H9 (cell line): ENCODE data around the gene GUCA1C. TPM values are rescaled to one million over a fixed set of nuclear protein-coding genes. Genes with fewer than 3 reads are reported as not detected.
A peak's percentile ranks its signal among the peaks of the same experiment; 100 is the strongest.

ENCODE experiments used
- DNase-seq: peaks from one replicate; pipeline ENCODE4 v3.0.0-alpha.2; 2017
- H2AFZ ChIP-seq: one replicate; pipeline ENCODE4 v1.6.1; 2013; ENCODE audit warnings: mild to moderate bottlenecking, low read length, control low read depth, moderate library complexity
- H2AK5ac ChIP-seq: 2 replicates; pipeline ENCODE4 v1.6.1; 2013; ENCODE audit warnings: low read length, control low read depth, mixed read lengths; ENCODE audit not compliant: insufficient read length
- H2BK120ac ChIP-seq: one replicate; pipeline ENCODE4 v1.6.1; 2013; ENCODE audit warnings: low read depth, mild to moderate bottlenecking, low read length, control low read depth, inconsistent platforms; ENCODE audit not compliant: poor library complexity, severe bottlenecking
- H2BK12ac ChIP-seq: 2 replicates; pipeline ENCODE4 v1.6.1; 2013; ENCODE audit warnings: low read length, control low read depth, mixed read lengths, low read depth; ENCODE audit not compliant: insufficient read length
- H2BK15ac ChIP-seq: 2 replicates; pipeline ENCODE4 v1.6.1; 2013; ENCODE audit warnings: low read depth, low read length, control low read depth
- H2BK20ac ChIP-seq: one replicate; pipeline ENCODE4 v1.6.1; 2013; ENCODE audit warnings: low read depth, mild to moderate bottlenecking, low read length, control low read depth, inconsistent platforms; ENCODE audit not compliant: poor library complexity, severe bottlenecking
- H2BK5ac ChIP-seq: 2 replicates; pipeline ENCODE4 v1.6.1; 2013; ENCODE audit warnings: low read length, control low read depth, mixed read lengths; ENCODE audit not compliant: insufficient read length
- H3K14ac ChIP-seq: 2 replicates; pipeline ENCODE4 v1.6.1; 2013; ENCODE audit warnings: low read length, control low read depth; ENCODE audit not compliant: insufficient read depth
- H3K18ac ChIP-seq: 2 replicates; pipeline ENCODE4 v1.6.1; 2013; ENCODE audit warnings: low read depth, mild to moderate bottlenecking, mixed read lengths, low read length, control low read depth; ENCODE audit not compliant: insufficient read length
- H3K23ac ChIP-seq: 2 replicates; pipeline ENCODE4 v1.6.1; 2013; ENCODE audit warnings: low read length, control low read depth, mixed read lengths, low read depth; ENCODE audit not compliant: insufficient read length
- H3K23me2 ChIP-seq: 2 replicates; pipeline ENCODE4 v1.6.1; 2013; ENCODE audit warnings: low read depth, mild to moderate bottlenecking, mixed read lengths, low read length, control low read depth; ENCODE audit not compliant: insufficient read length, poor library complexity, severe bottlenecking
- H3K27ac ChIP-seq: 2 replicates; pipeline ENCODE4 v1.5.1; 2013; ENCODE audit warnings: low read length, control low read depth, mixed read lengths, low read depth; ENCODE audit not compliant: insufficient read length
- H3K27me3 ChIP-seq: 2 replicates; pipeline ENCODE4 v1.6.1; 2013; ENCODE audit warnings: low read length, control low read depth, inconsistent platforms; ENCODE audit not compliant: insufficient read depth
- H3K4ac ChIP-seq: 2 replicates; pipeline ENCODE4 v1.6.1; 2013; ENCODE audit warnings: low read depth, mild to moderate bottlenecking, control low read depth, inconsistent platforms, low read length, moderate library complexity
- H3K4me1 ChIP-seq: 2 replicates; pipeline ENCODE4 v1.6.1; 2013; ENCODE audit warnings: low read length, control low read depth, inconsistent platforms; ENCODE audit not compliant: insufficient read depth
- H3K4me2 ChIP-seq: 2 replicates; pipeline ENCODE4 v1.6.1; 2013; ENCODE audit warnings: low read length, control low read depth, mixed read lengths; ENCODE audit not compliant: insufficient read length, insufficient read depth
- H3K56ac ChIP-seq: 2 replicates; pipeline ENCODE4 v1.6.1; 2013; ENCODE audit warnings: low read depth, mild to moderate bottlenecking, mixed read lengths, low read length, control low read depth; ENCODE audit not compliant: insufficient read length
- H3K79me1 ChIP-seq: 2 replicates; pipeline ENCODE4 v1.6.1; 2013; ENCODE audit warnings: low read depth, mild to moderate bottlenecking, moderate library complexity, low read length, control low read depth, inconsistent platforms; ENCODE audit not compliant: insufficient read depth, poor library complexity, severe bottlenecking
- H3K79me2 ChIP-seq: 2 replicates; pipeline ENCODE4 v1.6.1; 2013; ENCODE audit warnings: low read length, control low read depth, inconsistent platforms; ENCODE audit not compliant: insufficient read depth
- H3K9ac ChIP-seq: 2 replicates; pipeline ENCODE4 v1.6.1; 2013; ENCODE audit warnings: low read length, control low read depth, mixed read lengths; ENCODE audit not compliant: insufficient read length; ENCODE audit errors: extremely low read depth
- H3K9me3 ChIP-seq: one replicate; pipeline ENCODE4 v1.6.1; 2013; ENCODE audit warnings: low read depth, low read length, inconsistent platforms; ENCODE audit not compliant: control insufficient read depth
- H3T11ph ChIP-seq: one replicate; pipeline ENCODE4 v1.6.1; 2013; ENCODE audit warnings: mild to moderate bottlenecking, low read length, control low read depth, inconsistent platforms
- H4K20me1 ChIP-seq: one replicate; pipeline ENCODE4 v1.6.1; 2013; ENCODE audit not compliant: control insufficient read depth, insufficient read length, insufficient read depth
- H4K5ac ChIP-seq: 2 replicates; pipeline ENCODE4 v1.6.1; 2013; ENCODE audit warnings: low read depth, mild to moderate bottlenecking, mixed read lengths, low read length, control low read depth; ENCODE audit not compliant: insufficient read length
- H4K8ac ChIP-seq: replicated peaks from 2 replicates; pipeline ENCODE4 v1.6.1; 2013; ENCODE audit warnings: low read length, control low read depth, mixed read lengths, low read depth; ENCODE audit not compliant: insufficient read length
- H4K91ac ChIP-seq: 2 replicates; pipeline ENCODE4 v1.6.1; 2013; ENCODE audit warnings: low read depth, mild to moderate bottlenecking, moderate library complexity, mixed read lengths, low read length, control low read depth; ENCODE audit not compliant: insufficient read length
- H3K27ac Mint-ChIP-seq, 3 experiments: 2 replicates in 2 of 3; 3 replicates in 1 of 3; pipeline ENCODE4 v1.8.0; 2020 to 2021; ENCODE audit warnings: mixed read lengths in 3 of 3, mild to moderate bottlenecking in 1 of 3, moderate library complexity in 1 of 3
- H3K27me3 Mint-ChIP-seq: 2 replicates; pipeline ENCODE4 v1.8.0; 2021; ENCODE audit warnings: low read depth, mild to moderate bottlenecking, moderate library complexity, mixed read lengths
- H3K36me3 Mint-ChIP-seq, 3 experiments: 2 replicates in 2 of 3; 3 replicates in 1 of 3; pipeline ENCODE4 v1.8.0; 2020 to 2021; ENCODE audit warnings: low read depth in 3 of 3, mixed read lengths in 3 of 3; ENCODE audit not compliant: insufficient read depth in 1 of 3
- H3K4me1 Mint-ChIP-seq, 2 experiments: 2 replicates each; pipeline ENCODE4 v1.8.0; 2020; ENCODE audit warnings: mixed read lengths in 2 of 2
- H3K4me3 Mint-ChIP-seq, 2 experiments: 2 replicates in 1 of 2; 3 replicates in 1 of 2; pipeline ENCODE4 v1.8.0; 2020 to 2021; ENCODE audit warnings: mild to moderate bottlenecking in 2 of 2, mixed read lengths in 2 of 2, moderate library complexity in 1 of 2
- H3K9me3 Mint-ChIP-seq, 2 experiments: 2 replicates in 1 of 2; 3 replicates in 1 of 2; pipeline ENCODE4 v1.8.0; 2020; ENCODE audit warnings: mild to moderate bottlenecking in 2 of 2, mixed read lengths in 2 of 2, moderate library complexity in 1 of 2
- WGBS: extraction: QIAGEN DNeasy Blood & Tissue Kit; methylation state at CpG from one replicate; pipeline ENCODE4 v1.1.7; 2013; ENCODE audit warnings: missing lambda C conversion rate, low lambda C conversion rate, mixed read lengths; ENCODE audit not compliant: insufficient read length; ENCODE audit errors: extremely low coverage; 5-methylcytosine and 5-hydroxymethylcytosine counted together
- total RNA-seq: library from RNA; stranded (reverse); gene quantifications from 2 replicates; pipeline ENCODE4 v1.2.1, GENCODE V29; 2021
- TF ChIP-seq, protein P1 (sequence below): fragments of 200-600 bp; sonication (generic); conservative IDR thresholded peaks from 3 replicates; pipeline ENCODE4 v1.8.0; 2021; ENCODE audit warnings: antibody characterized with exemption, mild to moderate bottlenecking

The GUCA1C gene
- total RNA-seq, 1 experiment from 2014 or later, result not detected

DNA sequence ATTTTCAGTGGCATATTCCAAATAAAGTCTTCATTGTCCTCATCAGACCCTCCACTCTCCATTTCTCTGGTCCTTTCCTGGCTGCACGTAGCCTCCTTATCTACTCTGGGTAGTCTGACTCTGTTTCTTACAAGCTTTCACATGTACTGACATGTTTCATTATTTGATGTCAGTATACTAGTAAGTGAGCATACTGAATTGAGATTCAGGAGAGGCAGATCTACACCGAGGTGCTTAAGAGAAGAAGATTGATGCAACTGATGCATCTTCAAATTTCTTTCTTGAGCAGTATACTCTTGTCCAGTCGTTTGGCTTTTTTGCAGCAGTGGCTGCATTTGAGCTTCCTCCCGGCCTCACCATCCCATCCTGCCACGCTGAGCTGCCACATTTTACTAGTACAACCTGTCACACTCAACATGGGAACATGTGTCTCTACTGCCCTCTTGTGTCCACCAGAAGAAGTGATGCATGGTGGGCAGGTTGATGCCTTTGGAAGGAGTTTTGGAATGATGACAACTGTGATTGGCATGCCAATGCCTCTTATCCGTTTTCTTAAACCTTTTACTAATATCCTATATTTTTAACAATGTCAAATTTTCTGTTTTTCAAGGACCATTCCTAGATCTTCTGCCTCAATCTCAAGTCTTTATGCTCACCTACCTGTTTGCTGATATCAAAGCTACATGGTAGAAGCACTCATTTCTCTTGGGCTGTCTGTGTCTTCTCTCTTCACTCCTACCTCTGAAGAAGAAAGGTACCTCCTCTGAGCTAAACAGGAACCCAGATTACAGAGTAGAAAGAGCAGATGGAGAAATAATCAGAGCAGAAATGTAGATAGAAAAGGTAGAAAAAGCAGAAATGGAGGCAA is 38.7 kb downstream of the GUCA1C start:
- H3K56ac ChIP-seq, result no peak overlapping the region
- H2BK20ac ChIP-seq, result no peak overlapping the region
- no peaks in the 10 kb centered on the region for H3K36me3 Mint-ChIP-seq
- H4K5ac ChIP-seq, result no peak overlapping the region
- no peak overlapping the region for H2BK15ac ChIP-seq
- H3K4me1 ChIP-seq, result no peaks in the 10 kb centered on the region
- H4K20me1 ChIP-seq, result no peaks in the 10 kb centered on the region
- H3K23me2 ChIP-seq, result no peaks in the 10 kb centered on the region
- H4K91ac ChIP-seq, result no peak overlapping the region
- H3K9me3 ChIP-seq, result no peaks in the 10 kb centered on the region
- H2AK5ac ChIP-seq, result no peak overlapping the region
- H2AFZ ChIP-seq, result no peak overlapping the region
- H3K27me3 ChIP-seq, result no peaks in the 10 kb centered on the region
- H4K8ac ChIP-seq, result no peak overlapping the region
- DNase-seq, result peak; percentile 79
- no peaks in the 10 kb centered on the region for H3K9me3 Mint-ChIP-seq
- no peaks in the 10 kb centered on the region for H3K79me1 ChIP-seq
- H3T11ph ChIP-seq, result no peak overlapping the region
- H2BK5ac ChIP-seq, result no peak overlapping the region
- H3K4ac ChIP-seq, result no peak overlapping the region
- H3K79me2 ChIP-seq, result no peaks in the 10 kb centered on the region
- H3K9ac ChIP-seq, result no peak overlapping the region
- TF ChIP-seq, protein P1, sequence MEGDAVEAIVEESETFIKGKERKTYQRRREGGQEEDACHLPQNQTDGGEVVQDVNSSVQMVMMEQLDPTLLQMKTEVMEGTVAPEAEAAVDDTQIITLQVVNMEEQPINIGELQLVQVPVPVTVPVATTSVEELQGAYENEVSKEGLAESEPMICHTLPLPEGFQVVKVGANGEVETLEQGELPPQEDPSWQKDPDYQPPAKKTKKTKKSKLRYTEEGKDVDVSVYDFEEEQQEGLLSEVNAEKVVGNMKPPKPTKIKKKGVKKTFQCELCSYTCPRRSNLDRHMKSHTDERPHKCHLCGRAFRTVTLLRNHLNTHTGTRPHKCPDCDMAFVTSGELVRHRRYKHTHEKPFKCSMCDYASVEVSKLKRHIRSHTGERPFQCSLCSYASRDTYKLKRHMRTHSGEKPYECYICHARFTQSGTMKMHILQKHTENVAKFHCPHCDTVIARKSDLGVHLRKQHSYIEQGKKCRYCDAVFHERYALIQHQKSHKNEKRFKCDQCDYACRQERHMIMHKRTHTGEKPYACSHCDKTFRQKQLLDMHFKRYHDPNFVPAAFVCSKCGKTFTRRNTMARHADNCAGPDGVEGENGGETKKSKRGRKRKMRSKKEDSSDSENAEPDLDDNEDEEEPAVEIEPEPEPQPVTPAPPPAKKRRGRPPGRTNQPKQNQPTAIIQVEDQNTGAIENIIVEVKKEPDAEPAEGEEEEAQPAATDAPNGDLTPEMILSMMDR, result peak; percentile 92
- WGBS, result no CpG with 5 or more reads among the region's 6 CpGs
- H3K18ac ChIP-seq, result no peak overlapping the region
- H3K27me3 Mint-ChIP-seq, result no peaks in the 10 kb centered on the region
- H2BK120ac ChIP-seq, result no peak overlapping the region
- no peak overlapping the region for H3K4me2 ChIP-seq
- no peak overlapping the region for H3K27ac ChIP-seq
- no peak overlapping the region for H3K27ac Mint-ChIP-seq
- H3K23ac ChIP-seq, result no peak overlapping the region
- H2BK12ac ChIP-seq, result no peak overlapping the region
- H3K14ac ChIP-seq, result no peak overlapping the region
- no peaks in the 10 kb centered on the region for H3K4me1 Mint-ChIP-seq
- no peak overlapping the region for H3K4me3 Mint-ChIP-seq
